HG03354 (cell line): ENCODE measurements around the gene CCDC191.
A peak's percentile ranks its signal among the peaks of the same experiment; 100 is the strongest.

Source experiments
- ATAC-seq: cut with Tn5 transposase; IDR thresholded peaks from one replicate; pipeline ENCODE4 v1.9.1; 2021; ENCODE audit warnings: mild to moderate bottlenecking; ENCODE audit not compliant: unreplicated experiment, poor library complexity, severe bottlenecking

The CCDC191 gene

GRCh38 chr3:114060906-114061655 lies 4.8 kb upstream of the CCDC191 start:
- no peak for ATAC-seq

DNA sequence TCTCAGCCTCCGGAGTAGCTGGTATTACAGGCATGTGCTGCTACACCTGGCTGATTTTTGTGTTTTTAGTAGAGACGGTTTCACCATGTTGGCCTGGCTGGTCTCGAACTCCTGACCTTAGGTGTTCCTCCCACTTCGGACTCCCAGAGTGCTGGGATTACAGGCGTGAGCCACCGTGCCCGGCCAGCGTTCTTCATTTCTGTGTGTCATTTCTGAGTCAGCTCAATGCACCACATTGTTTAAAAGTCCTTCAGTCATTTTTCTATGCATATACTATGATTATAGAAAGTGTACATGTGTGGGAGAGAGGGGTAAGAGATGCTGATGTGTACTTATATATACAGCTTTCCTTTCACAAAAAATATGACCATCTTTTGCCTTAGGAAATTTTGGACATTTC lies 2.3 kb upstream of the CCDC191 start:
- no peak for ATAC-seq

- peak; percentile 19 for ATAC-seq
Measured at GRCh38 chr3:114057011-114057347, 653 bp upstream of the CCDC191 start.

DNA sequence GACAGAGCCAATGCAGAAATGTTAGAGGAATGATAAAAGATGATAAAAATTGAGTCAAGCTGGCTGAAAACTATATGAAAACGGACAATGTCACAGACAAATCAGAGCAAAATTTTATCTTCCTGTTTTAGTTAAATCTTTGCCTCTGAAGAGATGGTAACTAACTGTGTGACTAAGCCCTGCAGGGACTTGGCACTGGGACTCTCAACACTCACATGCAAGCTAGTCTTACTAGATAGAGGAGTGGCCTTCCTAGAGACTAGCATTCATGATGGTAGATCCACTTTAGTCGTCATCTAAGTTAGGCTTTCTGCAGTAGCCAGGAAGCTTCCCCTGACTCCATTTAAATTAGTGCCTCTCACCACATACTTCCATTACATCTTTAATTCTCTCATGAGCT lies 4.1 kb downstream of the CCDC191 start:
- ATAC-seq: no peak

GRCh38 chr3:114043205-114043604 lies 13.1 kb downstream of the CCDC191 start:
- no peak for ATAC-seq

DNA sequence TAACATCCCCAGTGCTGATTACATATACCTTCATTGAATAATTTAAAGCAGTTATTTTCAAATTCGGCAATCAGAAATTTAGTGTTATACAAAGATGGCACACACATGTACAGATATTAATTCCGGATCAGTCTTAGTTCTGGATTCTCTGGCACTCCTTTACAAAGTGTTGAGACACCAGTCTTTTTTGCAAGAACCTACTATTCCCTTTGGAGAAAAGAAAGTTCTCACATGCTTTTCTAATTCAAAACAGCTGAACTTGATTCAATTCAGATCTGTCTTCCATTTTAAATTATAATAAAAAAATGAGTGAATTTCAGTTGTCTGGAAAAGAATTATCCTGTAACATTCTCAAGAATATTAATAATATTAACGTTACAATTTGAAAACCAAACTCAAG lies 20.4 kb downstream of the CCDC191 start:
- no peak for ATAC-seq

DNA sequence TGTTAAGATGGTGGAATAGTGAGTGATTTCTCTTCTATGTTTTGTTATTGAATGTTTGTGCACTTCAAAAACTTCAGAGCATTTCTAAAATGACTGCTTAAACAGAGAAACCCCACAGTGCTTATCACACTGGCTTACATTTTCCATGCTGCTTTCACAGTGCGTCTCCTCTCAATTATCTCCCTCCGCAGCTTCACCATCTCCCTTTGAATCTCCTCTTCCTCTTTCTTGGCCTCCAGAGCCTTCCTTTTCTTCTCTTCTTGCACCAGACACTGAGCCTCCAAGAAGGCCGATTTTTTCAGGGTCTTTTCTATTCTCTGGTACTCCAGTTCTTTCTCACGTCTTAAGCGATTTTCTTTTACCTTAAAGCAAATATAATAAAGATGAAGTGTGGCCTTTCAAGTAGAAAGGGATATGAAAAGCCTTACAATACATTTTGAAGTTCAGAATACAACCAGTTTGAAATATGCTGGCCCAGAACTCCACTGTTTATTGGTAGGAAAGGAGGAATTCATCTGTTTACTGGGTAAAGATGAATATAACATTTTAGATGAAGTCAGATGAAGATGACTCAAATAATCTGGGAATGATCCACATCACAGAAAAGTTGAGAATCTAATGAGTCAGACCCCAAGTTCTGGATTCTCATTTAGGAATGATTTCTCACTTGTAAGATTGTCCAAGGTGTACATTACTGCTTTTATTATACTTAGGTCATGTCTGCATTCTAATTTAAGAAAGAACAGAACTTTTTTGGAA lies 21.4 kb downstream of the CCDC191 start:
- ATAC-seq: no peak

- no peak for ATAC-seq
Measured at GRCh38 chr3:114034211-114034610, 22.1 kb downstream of the CCDC191 start.

DNA sequence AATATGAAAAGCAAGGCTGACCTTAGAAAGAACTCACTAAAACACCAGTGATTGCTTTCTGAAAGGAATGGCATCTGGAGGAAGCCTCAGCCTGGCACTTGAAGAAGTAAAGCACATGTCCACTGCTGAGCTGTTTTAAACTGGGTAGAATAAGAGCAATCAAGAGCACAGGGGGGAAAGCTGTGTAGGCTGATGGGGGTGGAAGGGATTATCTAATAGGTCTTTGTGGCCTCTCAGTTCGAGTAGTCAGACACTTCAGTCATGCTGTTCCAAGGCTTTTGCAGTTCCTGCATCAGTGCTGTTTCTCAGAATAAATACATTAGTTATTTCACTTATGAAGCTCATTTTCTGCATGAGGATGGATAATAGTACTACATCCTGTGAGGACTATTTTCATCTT lies 22.6 kb downstream of the CCDC191 start:
- no peak for ATAC-seq

GRCh38 chr3:114026331-114026730 lies 30.0 kb downstream of the CCDC191 start:
- ATAC-seq: no peak

- no peak for ATAC-seq
Measured at GRCh38 chr3:114025451-114025850, 30.9 kb downstream of the CCDC191 start.

- no peak for ATAC-seq
Measured at GRCh38 chr3:114022145-114022802, 34.1 kb downstream of the CCDC191 start.

DNA sequence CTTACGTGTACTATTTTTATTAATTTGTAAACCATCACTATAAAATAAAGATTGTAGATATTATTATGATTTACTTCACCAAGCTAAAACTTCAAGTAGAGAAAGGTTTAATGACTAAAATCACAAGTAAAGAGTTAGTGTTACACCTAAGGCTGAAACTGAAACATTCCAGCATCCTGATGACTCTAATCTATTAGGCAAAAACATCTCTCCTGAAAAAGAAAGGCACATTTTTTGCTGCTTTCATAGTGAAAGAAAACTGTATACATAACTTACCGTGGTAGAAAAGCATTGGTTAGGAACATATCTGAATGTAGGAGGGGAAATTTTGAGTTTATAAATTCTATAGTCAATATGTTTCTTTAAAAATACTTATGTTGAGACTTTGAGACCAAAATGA lies 35.4 kb downstream of the CCDC191 start:
- no peak for ATAC-seq

- ATAC-seq: no peak
Measured at GRCh38 chr3:114019486-114019885, 36.8 kb downstream of the CCDC191 start.

DNA sequence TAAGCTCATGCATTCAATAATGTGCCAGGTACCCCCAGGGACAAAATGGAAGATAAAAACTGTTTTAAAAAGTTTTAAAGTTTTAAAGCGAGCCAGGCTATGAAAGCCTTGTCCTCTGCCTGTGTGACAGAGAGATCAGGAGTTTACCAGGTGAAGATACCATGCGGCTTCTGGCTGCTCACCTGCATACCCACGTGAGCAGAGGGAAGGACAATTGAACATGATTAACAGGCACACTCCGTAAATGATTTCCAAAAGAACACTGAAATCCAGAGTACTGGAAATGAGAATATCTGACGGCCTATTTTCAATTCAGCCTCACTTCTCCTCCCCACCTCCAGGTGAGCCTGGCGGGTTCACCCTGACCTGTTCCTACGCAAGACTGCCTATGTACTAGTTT lies 42.1 kb downstream of the CCDC191 start:
- no peak for ATAC-seq

GRCh38 chr3:114011059-114011797 lies 45.1 kb downstream of the CCDC191 start:
- ATAC-seq: peak; percentile 83

DNA sequence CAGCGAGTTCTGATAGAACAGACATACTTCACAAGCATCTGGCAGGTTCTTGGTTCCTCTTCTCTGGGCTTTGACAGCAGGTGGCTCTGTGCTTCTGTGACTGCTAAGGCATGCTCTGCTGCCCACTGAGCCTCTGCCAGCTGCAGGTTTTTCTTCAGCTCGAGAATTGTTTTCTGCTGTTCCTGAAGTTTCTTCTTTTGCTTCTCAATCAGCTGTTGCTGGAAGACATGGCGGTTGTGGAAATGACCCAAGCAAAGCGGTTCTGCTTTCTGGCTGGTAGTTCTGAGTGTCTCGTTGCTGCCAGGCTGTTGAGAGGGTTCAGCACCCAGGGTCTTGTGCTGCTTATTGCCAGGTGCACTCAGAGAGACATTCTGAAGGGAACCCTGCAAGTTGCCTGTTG lies 50.8 kb downstream of the CCDC191 start:
- ATAC-seq: peak; percentile 99

GRCh38 chr3:113985541-113985940 lies 70.8 kb downstream of the CCDC191 start:
- ATAC-seq: peak; percentile 83

- ATAC-seq: no peak
Measured at GRCh38 chr3:113983544-113983943, 72.8 kb downstream of the CCDC191 start.

GRCh38 chr3:113981803-113982202 lies 74.5 kb downstream of the CCDC191 start:
- no peak for ATAC-seq
